ENCODE measurements around the gene KDR. TPM values are rescaled to one million over a fixed set of nuclear protein-coding genes. Genes with fewer than 3 reads are reported as not detected.

KDR gene
- total RNA-seq, 1 donor from 2014 or later, result 2.0 TPM

GRCh38 chr4:55117511-55117910 is 7.9 kb downstream of the KDR start:
- Mint-ChIP-seq H3K4me1 (ENCODE audit: low read depth, unreplicated experiment) (no peaks in the 10 kb centered on the region), H3K27me3 (ENCODE audit: unreplicated experiment) (no peaks in the 10 kb centered on the region), H3K9me3 (ENCODE audit: unreplicated experiment) (no peaks in the 10 kb centered on the region)

GRCh38 chr4:55116450-55116849 is 8.9 kb downstream of the KDR start:
- Mint-ChIP-seq H3K4me1 (ENCODE audit: low read depth, unreplicated experiment) (no peaks in the 10 kb centered on the region), H3K9me3 (ENCODE audit: unreplicated experiment) (no peaks in the 10 kb centered on the region), H3K36me3 (ENCODE audit: unreplicated experiment) (no peaks in the 10 kb centered on the region), H3K27me3 (ENCODE audit: unreplicated experiment) (no peaks in the 10 kb centered on the region), H3K27ac (ENCODE audit: unreplicated experiment) (no peak overlapping the region), H3K4me3 (ENCODE audit: unreplicated experiment) (no peak overlapping the region)
- no peak for DNase-seq
- TF ChIP-seq CTCF (IDR thresholded peaks at IDR 0.05; ENCODE audit: partially characterized antibody, unreplicated experiment), result no peak

More at GRCh38 chr4:55117511-55117910, 7.9 kb downstream of the KDR start:
- H3K4me3 Mint-ChIP-seq (ENCODE audit: unreplicated experiment), result no peak overlapping the region
- no peak for DNase-seq
- no peak for TF ChIP-seq CTCF (IDR thresholded peaks at IDR 0.05; ENCODE audit: partially characterized antibody, unreplicated experiment)
- no peak overlapping the region for H3K27ac Mint-ChIP-seq (ENCODE audit: unreplicated experiment)
- no peaks in the 10 kb centered on the region for H3K36me3 Mint-ChIP-seq (ENCODE audit: unreplicated experiment)

- H3K27me3 Mint-ChIP-seq (ENCODE audit: unreplicated experiment), result no peaks in the 10 kb centered on the region
- H3K9me3 Mint-ChIP-seq (ENCODE audit: unreplicated experiment), result no peaks in the 10 kb centered on the region
- TF ChIP-seq CTCF (IDR thresholded peaks at IDR 0.05; ENCODE audit: partially characterized antibody, unreplicated experiment), result no peak
- H3K27ac Mint-ChIP-seq (ENCODE audit: unreplicated experiment), result no peak overlapping the region
- no peaks in the 10 kb centered on the region for H3K36me3 Mint-ChIP-seq (ENCODE audit: unreplicated experiment)
- no peak for DNase-seq
- H3K4me3 Mint-ChIP-seq (ENCODE audit: unreplicated experiment), result no peak overlapping the region
- H3K4me1 Mint-ChIP-seq (ENCODE audit: low read depth, unreplicated experiment), result no peaks in the 10 kb centered on the region
Measured at GRCh38 chr4:55111601-55112000, 13.8 kb downstream of the KDR start.

GRCh38 chr4:55110131-55110530 is 15.3 kb downstream of the KDR start:
- Mint-ChIP-seq H3K4me3 (ENCODE audit: unreplicated experiment) (no peak overlapping the region), H3K9me3 (ENCODE audit: unreplicated experiment) (no peaks in the 10 kb centered on the region), H3K27me3 (ENCODE audit: unreplicated experiment) (no peaks in the 10 kb centered on the region), H3K4me1 (ENCODE audit: low read depth, unreplicated experiment) (no peaks in the 10 kb centered on the region), H3K36me3 (ENCODE audit: unreplicated experiment) (no peaks in the 10 kb centered on the region), H3K27ac (ENCODE audit: unreplicated experiment) (no peak overlapping the region)
- no peak for DNase-seq
- no peak for TF ChIP-seq CTCF (IDR thresholded peaks at IDR 0.05; ENCODE audit: partially characterized antibody, unreplicated experiment)

GRCh38 chr4:55107054-55107453 is 18.3 kb downstream of the KDR start:
- TF ChIP-seq CTCF (IDR thresholded peaks at IDR 0.05; ENCODE audit: partially characterized antibody, unreplicated experiment), result no peak
- Mint-ChIP-seq H3K9me3 (ENCODE audit: unreplicated experiment) (no peaks in the 10 kb centered on the region), H3K27me3 (ENCODE audit: unreplicated experiment) (no peaks in the 10 kb centered on the region), H3K4me1 (ENCODE audit: low read depth, unreplicated experiment) (no peaks in the 10 kb centered on the region), H3K4me3 (ENCODE audit: unreplicated experiment) (no peak overlapping the region), H3K27ac (ENCODE audit: unreplicated experiment) (no peak overlapping the region), H3K36me3 (ENCODE audit: unreplicated experiment) (no peaks in the 10 kb centered on the region)
- DNase-seq, result no peak

All from glutamatergic neuron (in vitro differentiated cells).